ENCODE results near the gene PHLDA1.

- no peak for TF ChIP-seq CTCF (IDR thresholded peaks at IDR 0.05)
- TF ChIP-seq ZFX (IDR thresholded peaks at IDR 0.05; ENCODE audit: borderline replicate concordance) = no peak
Measured at GRCh38 chr12:75986001-75986746, 45.4 kb downstream of the PHLDA1 start.
